Measurements from ENCODE around the gene OSBP2.

The OSBP2 gene

DNA sequence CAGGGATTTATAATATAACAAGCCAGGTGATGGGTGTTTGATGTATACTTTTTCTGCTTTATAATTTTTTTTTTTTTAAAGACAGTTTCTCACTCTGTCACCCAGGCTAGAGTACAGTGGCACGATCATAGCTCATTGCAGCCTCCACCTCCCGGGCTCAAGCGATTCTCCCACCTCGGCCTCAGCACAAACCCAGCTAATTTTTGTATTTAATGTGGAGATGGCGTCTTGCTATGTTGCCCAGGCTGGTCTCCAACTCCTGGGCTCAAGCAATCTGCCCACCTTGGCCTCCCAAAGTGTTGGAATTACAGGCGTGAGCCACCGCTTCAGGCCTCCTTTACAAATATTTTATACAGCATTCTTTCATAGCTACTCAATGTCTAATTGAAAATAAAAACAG, 225.3 kb downstream of the OSBP2 start:
- Histone ChIP-seq H3F3A (ENCODE audit: insufficient read depth, low read length) (no peaks in the 10 kb centered on the region), H3K36me3 (ENCODE audit: insufficient read depth, low read length) (peaks cover 4% of the 10 kb centered on the region; the same call in 1 of the 2 replicates), H3K4me3 (ENCODE audit: low read depth, low read length, poor library complexity, severe bottlenecking) (no peak overlapping the region), H3K79me2 (ENCODE audit: insufficient read depth, low read length) (no peaks in the 10 kb centered on the region), H3K4me2 (ENCODE audit: low read length) (no peak overlapping the region), H2AFZ (ENCODE audit: low read length) (no peak overlapping the region), H3K4me1 (ENCODE audit: insufficient read depth, low read length, severe bottlenecking) (no peaks in the 10 kb centered on the region), H3K9me3 (ENCODE audit: low read length) (peaks cover 5% of the 10 kb centered on the region; the same call in 1 of the 2 replicates), H4K20me1 (ENCODE audit: insufficient read depth, low read length) (no peaks in the 10 kb centered on the region), H3K9me2 (ENCODE audit: low read depth, low read length) (no peaks in the 10 kb centered on the region), H3K27me3 (ENCODE audit: insufficient read depth, low read length) (no peaks in the 10 kb centered on the region), H3K9ac (ENCODE audit: low read length) (no peak overlapping the region), H3K27ac (ENCODE audit: low read depth, low read length, poor library complexity, severe bottlenecking) (no peak overlapping the region)
- TF ChIP-seq, protein P1, sequence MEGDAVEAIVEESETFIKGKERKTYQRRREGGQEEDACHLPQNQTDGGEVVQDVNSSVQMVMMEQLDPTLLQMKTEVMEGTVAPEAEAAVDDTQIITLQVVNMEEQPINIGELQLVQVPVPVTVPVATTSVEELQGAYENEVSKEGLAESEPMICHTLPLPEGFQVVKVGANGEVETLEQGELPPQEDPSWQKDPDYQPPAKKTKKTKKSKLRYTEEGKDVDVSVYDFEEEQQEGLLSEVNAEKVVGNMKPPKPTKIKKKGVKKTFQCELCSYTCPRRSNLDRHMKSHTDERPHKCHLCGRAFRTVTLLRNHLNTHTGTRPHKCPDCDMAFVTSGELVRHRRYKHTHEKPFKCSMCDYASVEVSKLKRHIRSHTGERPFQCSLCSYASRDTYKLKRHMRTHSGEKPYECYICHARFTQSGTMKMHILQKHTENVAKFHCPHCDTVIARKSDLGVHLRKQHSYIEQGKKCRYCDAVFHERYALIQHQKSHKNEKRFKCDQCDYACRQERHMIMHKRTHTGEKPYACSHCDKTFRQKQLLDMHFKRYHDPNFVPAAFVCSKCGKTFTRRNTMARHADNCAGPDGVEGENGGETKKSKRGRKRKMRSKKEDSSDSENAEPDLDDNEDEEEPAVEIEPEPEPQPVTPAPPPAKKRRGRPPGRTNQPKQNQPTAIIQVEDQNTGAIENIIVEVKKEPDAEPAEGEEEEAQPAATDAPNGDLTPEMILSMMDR (IDR thresholded peaks at IDR 0.05; ENCODE audit: low read length) = no peak
- no peak for TF ChIP-seq EZH2 (IDR thresholded peaks at IDR 0.05; ENCODE audit: borderline replicate concordance, low read length)

DNA sequence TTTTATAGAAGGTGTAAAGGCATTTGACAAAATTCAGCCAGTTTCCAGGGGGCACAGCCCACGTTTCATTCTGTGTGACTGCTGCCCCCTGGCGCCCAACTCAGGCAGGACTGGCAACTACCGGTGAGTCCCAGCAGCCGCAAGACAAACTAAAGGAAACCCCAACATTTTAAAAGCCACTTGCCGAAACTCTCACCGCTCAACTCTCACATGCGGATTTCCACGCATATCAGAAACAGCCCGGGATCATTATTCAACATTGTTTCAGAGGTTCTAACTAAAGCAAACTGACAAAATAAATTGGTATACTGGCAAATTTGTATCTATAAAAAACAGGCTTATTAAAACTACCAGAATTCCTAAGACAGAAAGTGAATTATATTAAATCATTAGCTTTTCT, 225.7 kb downstream of the OSBP2 start:
- peaks cover 8% of the 10 kb centered on the region; the same call in 1 of the 2 replicates for H3K36me3 ChIP-seq (ENCODE audit: insufficient read depth, low read length)
- no peaks in the 10 kb centered on the region for H3F3A ChIP-seq (ENCODE audit: insufficient read depth, low read length)
- no peak overlapping the region for H3K27ac ChIP-seq (ENCODE audit: low read depth, low read length, poor library complexity, severe bottlenecking)
- peaks cover 5% of the 10 kb centered on the region; the same call in 1 of the 2 replicates for H3K9me3 ChIP-seq (ENCODE audit: low read length)
- H3K9ac ChIP-seq (ENCODE audit: low read length) = no peak overlapping the region
- H3K4me2 ChIP-seq (ENCODE audit: low read length) = no peak overlapping the region
- H3K4me3 ChIP-seq (ENCODE audit: low read depth, low read length, poor library complexity, severe bottlenecking) = no peak overlapping the region
- TF ChIP-seq, protein P1 (IDR thresholded peaks at IDR 0.05; ENCODE audit: low read length) = peak; percentile 85
- TF ChIP-seq EZH2 (IDR thresholded peaks at IDR 0.05; ENCODE audit: borderline replicate concordance, low read length) = no peak
- H4K20me1 ChIP-seq (ENCODE audit: insufficient read depth, low read length) = no peaks in the 10 kb centered on the region
- no peaks in the 10 kb centered on the region for H3K79me2 ChIP-seq (ENCODE audit: insufficient read depth, low read length)
- no peaks in the 10 kb centered on the region for H3K4me1 ChIP-seq (ENCODE audit: insufficient read depth, low read length, severe bottlenecking)
- H3K9me2 ChIP-seq (ENCODE audit: low read depth, low read length) = no peaks in the 10 kb centered on the region
- H3K27me3 ChIP-seq (ENCODE audit: insufficient read depth, low read length) = no peaks in the 10 kb centered on the region
- H2AFZ ChIP-seq (ENCODE audit: low read length) = no peak overlapping the region

DNA sequence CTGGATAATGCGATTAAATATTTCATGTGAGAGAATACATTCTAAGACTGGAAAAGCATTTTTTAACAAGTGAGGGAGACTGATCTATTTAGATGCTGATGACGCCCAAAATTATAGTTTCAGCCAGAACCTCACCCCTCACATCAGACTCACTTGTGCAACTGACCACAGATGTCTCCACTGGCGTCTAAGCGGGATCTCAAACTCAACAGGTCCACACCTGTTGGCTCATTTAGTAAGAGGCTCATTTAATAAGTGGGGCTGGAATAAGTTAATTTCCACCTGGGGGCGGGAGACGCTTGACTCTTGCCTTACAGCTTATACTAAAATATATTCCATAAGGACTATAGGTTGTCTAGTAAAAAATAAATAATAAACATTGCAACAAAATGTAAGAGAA, 226.4 kb downstream of the OSBP2 start:
- H3K9me3 ChIP-seq (ENCODE audit: low read length) = no peaks in the 10 kb centered on the region
- H3K36me3 ChIP-seq (ENCODE audit: insufficient read depth, low read length) = peaks cover 14% of the 10 kb centered on the region
- H4K20me1 ChIP-seq (ENCODE audit: insufficient read depth, low read length) = no peaks in the 10 kb centered on the region
- H3K4me1 ChIP-seq (ENCODE audit: insufficient read depth, low read length, severe bottlenecking) = no peaks in the 10 kb centered on the region
- no peaks in the 10 kb centered on the region for H3K27me3 ChIP-seq (ENCODE audit: insufficient read depth, low read length)
- no peaks in the 10 kb centered on the region for H3K9me2 ChIP-seq (ENCODE audit: low read depth, low read length)
- no peak overlapping the region for H3K9ac ChIP-seq (ENCODE audit: low read length)
- H3K4me2 ChIP-seq (ENCODE audit: low read length) = no peak overlapping the region
- H3K79me2 ChIP-seq (ENCODE audit: insufficient read depth, low read length) = no peaks in the 10 kb centered on the region
- H2AFZ ChIP-seq (ENCODE audit: low read length) = no peak overlapping the region
- no peak for TF ChIP-seq EZH2 (IDR thresholded peaks at IDR 0.05; ENCODE audit: borderline replicate concordance, low read length)
- TF ChIP-seq, protein P1 (IDR thresholded peaks at IDR 0.05; ENCODE audit: low read length) = no peak
- H3F3A ChIP-seq (ENCODE audit: insufficient read depth, low read length) = no peaks in the 10 kb centered on the region
- no peak overlapping the region for H3K27ac ChIP-seq (ENCODE audit: low read depth, low read length, poor library complexity, severe bottlenecking)
- H3K4me3 ChIP-seq (ENCODE audit: low read depth, low read length, poor library complexity, severe bottlenecking) = no peak overlapping the region

Data from OCI-LY1 (cell line).